Lower lobe of right lung (tissue), 2 donors: Measurements from ENCODE around the gene TCAIM. TPM values are rescaled to one million over a fixed set of nuclear protein-coding genes. Genes with fewer than 3 reads are reported as not detected.

Source experiments
- ATAC-seq, 2 donors: fragments of 200-7000 bp; cut with Tn5 transposase; one replicate each; pipeline ENCODE4 v1.9.1; 2020 to 2022; ENCODE audit warnings: mild to moderate bottlenecking in 2 of 2, moderate library complexity in 2 of 2
- DNase-seq: peaks from one replicate; pipeline ENCODE4 v3.0.0-alpha.2; 2020
- H3K27ac ChIP-seq: fragments of 200-600 bp; one replicate; pipeline ENCODE4 v1.8.0; 2022
- H3K27me3 ChIP-seq: fragments of 200-600 bp; one replicate; pipeline ENCODE4 v1.8.0; 2022; ENCODE audit warnings: low read depth
- H3K36me3 ChIP-seq: fragments of 200-600 bp; one replicate; pipeline ENCODE4 v1.8.0; 2022; ENCODE audit warnings: mild to moderate bottlenecking
- H3K4me1 ChIP-seq: fragments of 200-600 bp; one replicate; pipeline ENCODE4 v1.8.0; 2022
- H3K4me3 ChIP-seq: fragments of 200-600 bp; one replicate; pipeline ENCODE4 v1.8.0; 2022; ENCODE audit warnings: mild to moderate bottlenecking
- H3K9me3 ChIP-seq: fragments of 200-600 bp; one replicate; pipeline ENCODE4 v1.8.0; 2022
- intact Hi-C: fragments of 100-400 bp; cut with DNase I; formaldehyde crosslinking; loops from one replicate; pipeline ENCODE4 v1.11.0; 2022
- total RNA-seq: library from RNA; stranded (reverse); fragmentation: NEBNext Ultra II Directional; extraction: Animal tissue kit (Norgen Biotek cat#: 25700); gene quantifications from one replicate; pipeline ENCODE4 v1.2.1, GENCODE V29; 2021
- TF ChIP-seq, protein P1 (sequence below): fragments of 200-600 bp; IDR thresholded peaks from one replicate; pipeline ENCODE4 v1.8.0; 2022; ENCODE audit warnings: antibody characterized with exemption, mild to moderate bottlenecking
- donor health status: DM: no; HTN: yes; CAD: no; lungs with severe emphysema.

The TCAIM gene
- total RNA-seq, 1 donor from 2014 or later = 33.5 TPM

DNA sequence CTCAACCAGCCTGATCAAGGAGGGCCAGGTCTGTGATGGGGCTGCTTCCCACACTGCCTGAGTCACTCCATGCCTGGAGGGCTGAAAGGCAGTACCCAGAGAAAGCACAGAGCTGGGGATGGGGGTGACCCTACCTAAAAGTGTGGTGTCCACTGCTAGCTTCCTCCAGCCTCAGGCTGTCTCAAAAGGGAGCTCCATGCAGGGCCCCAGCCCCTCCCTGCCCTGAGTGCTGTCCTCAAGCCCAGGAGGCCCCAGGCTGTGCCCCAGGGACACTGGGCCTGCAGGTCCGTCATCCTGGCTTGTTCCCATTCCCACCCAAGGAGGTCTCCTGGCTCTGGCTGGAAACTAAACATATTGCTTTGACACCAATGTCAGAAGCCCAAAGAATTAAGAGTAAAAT lies 82.1 kb downstream of the TCAIM start:
- Histone ChIP-seq H3K27me3 (no peaks in the 10 kb centered on the region), H3K4me3 (no peak overlapping the region), H3K36me3 (no peaks in the 10 kb centered on the region), H3K9me3 (no peaks in the 10 kb centered on the region), H3K27ac (no peak overlapping the region), H3K4me1 (no peaks in the 10 kb centered on the region)
- DNase-seq (no peak), ATAC-seq (peak in 1 of 2 donors; percentile 12)
- intact Hi-C loops = no loop called here
- TF ChIP-seq, protein P1, sequence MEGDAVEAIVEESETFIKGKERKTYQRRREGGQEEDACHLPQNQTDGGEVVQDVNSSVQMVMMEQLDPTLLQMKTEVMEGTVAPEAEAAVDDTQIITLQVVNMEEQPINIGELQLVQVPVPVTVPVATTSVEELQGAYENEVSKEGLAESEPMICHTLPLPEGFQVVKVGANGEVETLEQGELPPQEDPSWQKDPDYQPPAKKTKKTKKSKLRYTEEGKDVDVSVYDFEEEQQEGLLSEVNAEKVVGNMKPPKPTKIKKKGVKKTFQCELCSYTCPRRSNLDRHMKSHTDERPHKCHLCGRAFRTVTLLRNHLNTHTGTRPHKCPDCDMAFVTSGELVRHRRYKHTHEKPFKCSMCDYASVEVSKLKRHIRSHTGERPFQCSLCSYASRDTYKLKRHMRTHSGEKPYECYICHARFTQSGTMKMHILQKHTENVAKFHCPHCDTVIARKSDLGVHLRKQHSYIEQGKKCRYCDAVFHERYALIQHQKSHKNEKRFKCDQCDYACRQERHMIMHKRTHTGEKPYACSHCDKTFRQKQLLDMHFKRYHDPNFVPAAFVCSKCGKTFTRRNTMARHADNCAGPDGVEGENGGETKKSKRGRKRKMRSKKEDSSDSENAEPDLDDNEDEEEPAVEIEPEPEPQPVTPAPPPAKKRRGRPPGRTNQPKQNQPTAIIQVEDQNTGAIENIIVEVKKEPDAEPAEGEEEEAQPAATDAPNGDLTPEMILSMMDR = no peak

DNA sequence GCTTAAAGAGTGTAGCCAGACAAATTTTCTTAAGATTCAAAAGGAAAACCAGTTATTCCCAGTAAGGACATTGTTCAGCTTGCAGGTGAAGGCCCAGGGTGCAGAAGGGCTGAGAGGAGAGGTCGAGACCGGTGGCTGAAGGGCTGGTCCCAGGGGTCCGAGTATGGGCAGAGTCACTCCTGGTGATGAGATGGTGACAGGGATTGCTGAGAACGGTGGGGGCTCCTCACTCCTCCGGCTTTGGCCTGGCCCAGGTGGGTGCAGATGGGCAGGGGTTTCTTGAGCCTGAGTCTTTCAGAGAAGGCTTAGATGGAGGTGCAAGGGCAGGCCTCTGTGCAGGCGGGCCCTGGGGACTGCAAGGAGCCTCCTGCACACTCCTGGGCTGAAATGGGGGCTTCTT lies 82.7 kb downstream of the TCAIM start:
- Histone ChIP-seq H3K9me3 (no peaks in the 10 kb centered on the region), H3K27ac (no peak overlapping the region), H3K4me3 (no peak overlapping the region), H3K4me1 (no peaks in the 10 kb centered on the region), H3K36me3 (no peaks in the 10 kb centered on the region), H3K27me3 (no peaks in the 10 kb centered on the region)
- ATAC-seq (no peak), DNase-seq (no peak)
- TF ChIP-seq, protein P1 = no peak
- intact Hi-C loops = no loop called here

DNA sequence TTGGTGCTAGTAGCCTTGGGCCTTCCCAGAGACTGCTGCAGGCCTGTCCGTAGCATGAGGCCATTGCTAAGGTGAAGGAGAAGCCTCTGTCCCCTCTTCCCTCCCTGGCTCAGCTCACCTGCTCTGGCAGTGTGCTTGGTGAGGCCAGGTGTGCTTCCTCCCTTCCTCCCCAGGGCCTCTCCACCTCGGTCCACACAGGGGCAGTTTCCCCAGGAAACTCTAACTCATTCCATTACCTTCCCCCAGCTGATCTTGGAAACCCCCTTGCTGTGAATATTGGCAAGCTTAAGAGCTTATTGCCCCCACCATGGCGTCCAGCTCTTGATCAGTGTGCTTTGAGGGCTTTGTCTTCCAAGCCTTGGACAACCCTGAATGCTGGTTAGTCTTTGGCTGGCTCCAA lies 86.2 kb downstream of the TCAIM start:
- no peak overlapping the region for H3K4me3 ChIP-seq
- DNase-seq (no peak), ATAC-seq (no peak)
- no peaks in the 10 kb centered on the region for H3K36me3 ChIP-seq
- H3K9me3 ChIP-seq = no peaks in the 10 kb centered on the region
- no peaks in the 10 kb centered on the region for H3K4me1 ChIP-seq
- intact Hi-C loops = no loop called here
- TF ChIP-seq, protein P1 = no peak
- no peak overlapping the region for H3K27ac ChIP-seq
- H3K27me3 ChIP-seq = no peaks in the 10 kb centered on the region

DNA sequence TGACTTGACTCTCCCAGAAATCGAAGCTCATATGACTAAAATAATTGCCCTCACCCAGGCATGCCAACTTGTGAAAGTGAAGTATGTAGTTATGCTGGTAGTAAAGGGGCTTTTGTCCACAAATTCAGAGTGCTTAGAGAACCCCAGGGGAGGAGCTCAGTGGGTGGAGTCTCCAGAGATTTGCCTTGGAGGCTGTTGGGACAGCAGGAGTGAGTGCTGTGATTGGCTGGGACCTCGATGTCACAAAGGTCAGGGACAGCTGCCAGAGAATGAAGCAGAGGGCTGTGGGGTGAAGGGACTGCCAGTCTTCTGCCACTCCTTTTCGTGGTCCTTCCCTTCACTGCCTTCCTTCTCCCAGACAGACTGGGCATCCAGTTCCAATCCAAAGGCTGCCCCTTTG lies 89.1 kb downstream of the TCAIM start:
- intact Hi-C loops = no loop called here
- TF ChIP-seq, protein P1 = no peak
- Histone ChIP-seq H3K27me3 (no peaks in the 10 kb centered on the region), H3K9me3 (no peaks in the 10 kb centered on the region), H3K4me1 (no peaks in the 10 kb centered on the region), H3K4me3 (no peak overlapping the region), H3K36me3 (no peaks in the 10 kb centered on the region), H3K27ac (no peak overlapping the region)
- DNase-seq = no peak
- no peak for ATAC-seq

DNA sequence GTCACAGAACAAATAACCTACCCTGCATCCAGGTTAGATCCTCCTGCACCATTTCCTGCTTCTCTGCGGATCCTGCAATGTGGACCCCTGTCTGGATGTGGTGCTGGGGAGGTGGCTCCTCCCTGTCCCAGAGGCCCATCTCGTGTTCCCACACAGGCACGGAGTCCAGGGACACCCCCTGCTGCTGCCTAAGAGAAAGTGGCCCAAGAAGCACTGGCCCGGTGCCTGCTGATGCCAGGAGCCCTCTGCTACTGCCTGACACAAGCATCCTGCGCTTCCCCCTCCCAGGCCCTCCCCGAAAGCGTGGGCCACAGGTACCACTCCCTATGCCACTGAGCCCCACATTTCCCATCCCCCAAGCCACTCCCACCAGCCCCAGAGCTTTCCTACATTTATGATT lies 90.3 kb downstream of the TCAIM start:
- H3K27ac ChIP-seq = no peak overlapping the region
- ATAC-seq (no peak), DNase-seq (no peak)
- intact Hi-C loops = no loop called here
- no peaks in the 10 kb centered on the region for H3K36me3 ChIP-seq
- H3K27me3 ChIP-seq = no peaks in the 10 kb centered on the region
- TF ChIP-seq, protein P1 = no peak
- H3K9me3 ChIP-seq = no peaks in the 10 kb centered on the region
- no peaks in the 10 kb centered on the region for H3K4me1 ChIP-seq
- no peak overlapping the region for H3K4me3 ChIP-seq

DNA sequence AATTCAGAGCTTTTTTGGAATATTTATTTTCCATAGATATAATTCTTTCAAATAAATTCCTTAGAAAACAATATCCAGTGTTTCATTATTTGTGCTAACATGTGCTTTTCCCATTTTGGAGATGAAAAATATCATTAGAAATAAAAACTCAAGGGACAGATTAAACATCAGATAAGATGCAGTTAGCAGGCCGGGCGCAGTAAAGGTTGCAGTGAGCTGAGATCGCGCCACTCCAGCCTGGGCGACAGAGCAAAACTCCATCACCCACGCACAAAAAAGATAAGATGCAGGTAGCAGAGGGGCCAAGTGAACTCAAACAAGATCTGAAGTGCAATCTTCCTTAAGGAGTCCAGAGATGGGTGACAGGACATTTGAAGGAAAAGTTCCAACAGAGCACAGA lies 90.9 kb downstream of the TCAIM start:
- intact Hi-C loops = no loop called here
- TF ChIP-seq, protein P1 = no peak
- Histone ChIP-seq H3K36me3 (no peaks in the 10 kb centered on the region), H3K27ac (no peak overlapping the region), H3K4me1 (no peaks in the 10 kb centered on the region), H3K4me3 (no peak overlapping the region), H3K27me3 (no peaks in the 10 kb centered on the region), H3K9me3 (no peaks in the 10 kb centered on the region)
- DNase-seq = no peak
- ATAC-seq = no peak
